MCF 10A (cell line): ENCODE measurements around the gene KCTD14. TPM values are rescaled to one million over a fixed set of nuclear protein-coding genes. Genes with fewer than 3 reads are reported as not detected.

Experiments
- BruUV-seq: library from RNA; stranded (reverse); fragments of 400-500 nt; replicated peaks from 2 replicates; lab custom pipeline; 2021; lab: Mats Ljungman, UMichigan
- CTCF ChIA-PET: fragments of 300-600 bp; sonication (Branson Sonifier 250); formaldehyde crosslinking; extraction: SDS; loops from one replicate; lab custom pipeline; 2021; ENCODE audit warnings: antibody characterized with exemption, inconsistent platforms; lab: Yijun Ruan, JAX
- POLR2A ChIA-PET: fragments of 300-600, 350-650 bp; sonication (Branson Sonifier 250); formaldehyde crosslinking; extraction: SDS; loops from one replicate; lab custom pipeline; 2020; ENCODE audit warnings: antibody characterized with exemption, inconsistent platforms; lab: Yijun Ruan, JAX
- DNase-seq: peaks from one replicate; pipeline ENCODE4 v3.0.0-alpha.2; 2018; ENCODE audit not compliant: unreplicated experiment
- H3K27ac Mint-ChIP-seq: one replicate; pipeline ENCODE4 v1.8.0; 2022; ENCODE audit warnings: mild to moderate bottlenecking, low read depth, mixed read lengths; ENCODE audit not compliant: unreplicated experiment
- H3K27me3 Mint-ChIP-seq: one replicate; pipeline ENCODE4 v1.8.0; 2022; ENCODE audit warnings: mixed read lengths; ENCODE audit not compliant: insufficient read depth, unreplicated experiment
- H3K36me3 Mint-ChIP-seq: one replicate; pipeline ENCODE4 v1.8.0; 2022; ENCODE audit warnings: mild to moderate bottlenecking, moderate library complexity, mixed read lengths; ENCODE audit not compliant: insufficient read depth, unreplicated experiment
- H3K4me1 Mint-ChIP-seq: one replicate; pipeline ENCODE4 v1.8.0; 2022; ENCODE audit warnings: mixed read lengths; ENCODE audit not compliant: insufficient read depth, unreplicated experiment
- H3K4me3 Mint-ChIP-seq: one replicate; pipeline ENCODE4 v1.8.0; 2022; ENCODE audit warnings: mild to moderate bottlenecking, moderate library complexity, mixed read lengths; ENCODE audit not compliant: unreplicated experiment
- H3K9me3 Mint-ChIP-seq: one replicate; pipeline ENCODE4 v1.8.0; 2022; ENCODE audit warnings: mixed read lengths; ENCODE audit not compliant: unreplicated experiment
- intact Hi-C: fragments of 100-400 bp; cut with micrococcal nuclease; formaldehyde crosslinking; loops from 2 replicates; pipeline ENCODE4 v1.14.1; 2022
- total RNA-seq: library from RNA; stranded (reverse); gene quantifications from 2 replicates; pipeline ENCODE4 v1.2.3, GENCODE V29; 2022
- TF ChIP-seq, protein P1 (sequence below): fragments of 200-600 bp; IDR thresholded peaks from one replicate; pipeline ENCODE4 v1.8.0; 2022; ENCODE audit warnings: antibody characterized with exemption, mild to moderate bottlenecking; ENCODE audit not compliant: unreplicated experiment

KCTD14 gene
- total RNA-seq, 1 experiment from 2014 or later: 2.2 TPM

DNA sequence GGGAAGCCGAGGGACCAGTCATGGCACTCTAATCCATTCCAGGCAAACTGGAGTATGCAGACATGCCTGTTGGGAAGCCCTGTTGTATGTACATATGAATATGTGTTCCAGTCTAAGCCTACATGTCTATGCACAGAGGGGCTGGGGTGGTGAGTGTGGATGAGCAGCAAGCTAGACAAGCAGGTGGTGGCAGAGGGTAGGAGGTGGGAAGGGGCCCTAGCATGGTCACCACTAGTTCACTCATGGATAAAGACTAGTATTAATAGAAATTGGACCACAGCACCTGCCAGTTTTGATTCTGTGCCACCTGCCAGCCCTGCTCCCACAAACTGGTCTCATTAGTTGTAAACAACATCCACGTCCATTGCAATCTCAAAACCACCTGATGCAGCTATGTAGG is 42.1 kb upstream of the KCTD14 start:
- peaks cover 30% of the 10 kb centered on the region for H3K36me3 Mint-ChIP-seq
- H3K27me3 Mint-ChIP-seq: no peaks in the 10 kb centered on the region
- BruUV-seq: no TSS peak
- ChIA-PET CTCF (interaction anchor here (0.6 to 1.2 kb wide), 3 partner anchors 11 to 352 kb away, joined by 5 read pairs; no protein-coding TSS in a partner anchor), POLR2A (interaction anchor here (0.6 to 1.1 kb wide), 2 partner anchors 15 to 24 kb away, joined by 3 read pairs; partner anchors contain the start of gene NDUFC2)
- DNase-seq: no peak
- TF ChIP-seq, protein P1, sequence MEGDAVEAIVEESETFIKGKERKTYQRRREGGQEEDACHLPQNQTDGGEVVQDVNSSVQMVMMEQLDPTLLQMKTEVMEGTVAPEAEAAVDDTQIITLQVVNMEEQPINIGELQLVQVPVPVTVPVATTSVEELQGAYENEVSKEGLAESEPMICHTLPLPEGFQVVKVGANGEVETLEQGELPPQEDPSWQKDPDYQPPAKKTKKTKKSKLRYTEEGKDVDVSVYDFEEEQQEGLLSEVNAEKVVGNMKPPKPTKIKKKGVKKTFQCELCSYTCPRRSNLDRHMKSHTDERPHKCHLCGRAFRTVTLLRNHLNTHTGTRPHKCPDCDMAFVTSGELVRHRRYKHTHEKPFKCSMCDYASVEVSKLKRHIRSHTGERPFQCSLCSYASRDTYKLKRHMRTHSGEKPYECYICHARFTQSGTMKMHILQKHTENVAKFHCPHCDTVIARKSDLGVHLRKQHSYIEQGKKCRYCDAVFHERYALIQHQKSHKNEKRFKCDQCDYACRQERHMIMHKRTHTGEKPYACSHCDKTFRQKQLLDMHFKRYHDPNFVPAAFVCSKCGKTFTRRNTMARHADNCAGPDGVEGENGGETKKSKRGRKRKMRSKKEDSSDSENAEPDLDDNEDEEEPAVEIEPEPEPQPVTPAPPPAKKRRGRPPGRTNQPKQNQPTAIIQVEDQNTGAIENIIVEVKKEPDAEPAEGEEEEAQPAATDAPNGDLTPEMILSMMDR: no peak
- no peak overlapping the region for H3K4me3 Mint-ChIP-seq
- H3K27ac Mint-ChIP-seq: no peak overlapping the region
- intact Hi-C loops: no loop called here
- H3K4me1 Mint-ChIP-seq: peaks cover 5% of the 10 kb centered on the region
- no peaks in the 10 kb centered on the region for H3K9me3 Mint-ChIP-seq

DNA sequence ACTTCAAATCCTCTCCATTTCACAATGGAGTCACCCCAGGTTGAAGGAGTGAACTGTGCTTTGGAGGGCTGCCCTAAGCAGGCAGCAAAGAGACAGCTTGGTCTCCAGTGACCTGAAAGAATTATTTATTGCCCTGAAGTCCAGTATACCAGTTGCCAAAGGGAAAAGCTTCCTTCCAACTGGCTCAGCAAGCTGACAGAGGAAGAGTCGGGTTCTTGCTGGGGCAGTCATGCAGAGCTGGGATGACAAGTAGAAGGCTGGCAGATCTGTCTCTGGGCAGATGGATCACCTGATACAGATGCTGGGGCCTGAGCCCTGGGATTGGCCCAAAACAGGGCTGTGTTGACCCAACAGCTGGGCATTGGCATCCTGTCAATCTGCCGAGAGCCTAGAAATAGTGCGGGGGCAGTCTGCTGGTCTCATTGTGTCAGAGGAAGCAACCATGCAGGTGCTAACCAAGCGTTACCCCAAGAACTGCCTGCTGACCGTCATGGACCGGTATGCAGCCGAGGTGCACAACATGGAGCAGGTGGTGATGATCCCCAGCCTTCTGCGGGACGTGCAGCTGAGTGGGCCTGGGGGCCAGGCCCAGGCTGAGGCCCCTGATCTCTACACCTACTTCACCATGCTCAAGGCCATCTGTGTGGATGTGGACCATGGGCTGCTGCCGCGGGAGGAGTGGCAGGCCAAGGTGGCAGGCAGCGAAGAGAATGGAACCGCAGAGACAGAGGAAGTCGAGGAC is 40.5 kb upstream of the KCTD14 start, which contains the start of gene THRSP:
THRSP (plus strand) TSS at position 422 of the 742 bp plus-strand sequence; CDS start at position 443, 21 bp downstream.
- no peaks in the 10 kb centered on the region for H3K9me3 Mint-ChIP-seq
- no peak within 1 kb of the TSS for H3K4me3 Mint-ChIP-seq
- no TSS peak for BruUV-seq
- POLR2A ChIA-PET: interaction anchor here (0.6 to 1.0 kb wide), 2 partner anchors 16 to 32 kb away, joined by 3 read pairs; no protein-coding TSS in a partner anchor
- TF ChIP-seq, protein P1: no peak
- no peaks in the 10 kb centered on the region for H3K27me3 Mint-ChIP-seq
- CTCF ChIA-PET: interaction anchor here (0.6 to 1.3 kb wide), 2 partner anchors 18 to 19 kb away, joined by 3 read pairs; no protein-coding TSS in a partner anchor
- H3K27ac Mint-ChIP-seq: no peak within 1 kb of the TSS
- intact Hi-C loops: no loop called here
- DNase-seq: no peak
- H3K36me3 Mint-ChIP-seq: peaks cover 22% of the 10 kb centered on the region
- peaks cover 5% of the 10 kb centered on the region for H3K4me1 Mint-ChIP-seq

DNA sequence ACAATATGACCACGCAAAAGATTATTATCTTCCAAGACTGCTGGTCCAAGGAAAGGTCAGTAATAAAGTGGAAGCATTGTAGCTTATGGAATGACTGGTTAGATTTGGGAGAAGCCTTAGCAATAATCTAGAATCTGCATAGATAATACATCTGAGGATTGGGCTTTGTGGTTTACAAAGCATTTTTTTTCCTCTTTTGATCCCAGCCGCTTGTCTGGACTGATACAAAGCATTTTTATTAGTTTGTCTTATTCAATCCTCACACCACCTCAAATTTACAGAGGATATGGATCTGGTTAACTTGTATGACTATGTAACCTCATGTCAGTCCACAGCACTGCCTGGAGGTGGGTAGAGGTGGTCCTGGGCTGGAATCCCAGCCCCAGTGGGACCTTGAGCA is 39.6 kb upstream of the KCTD14 start:
- DNase-seq: no peak
- Mint-ChIP-seq H3K36me3 (peaks cover 13% of the 10 kb centered on the region), H3K27ac (no peak overlapping the region), H3K4me3 (no peak overlapping the region), H3K9me3 (no peaks in the 10 kb centered on the region), H3K4me1 (peaks cover 5% of the 10 kb centered on the region), H3K27me3 (no peaks in the 10 kb centered on the region)
- TF ChIP-seq, protein P1: no peak
- no TSS peak for BruUV-seq
- intact Hi-C loops: no loop called here
- POLR2A ChIA-PET: interaction anchor here (0.6 to 1.3 kb wide), 3 partner anchors 11 to 33 kb away, joined by 3 to 4 read pairs (median 3); no protein-coding TSS in a partner anchor
- CTCF ChIA-PET: interaction anchor here (1.3 kb wide), 1 partner anchor 17 kb away, joined by 3 read pairs; no protein-coding TSS in a partner anchor

- H3K27me3 Mint-ChIP-seq: no peaks in the 10 kb centered on the region
- H3K36me3 Mint-ChIP-seq: peaks cover 6% of the 10 kb centered on the region
- no TSS peak for BruUV-seq
- intact Hi-C loops: no loop called here
- POLR2A ChIA-PET: interaction anchor here (0.6 to 1.3 kb wide), 2 partner anchors 10 to 15 kb away, joined by 4 read pairs; no protein-coding TSS in a partner anchor
- H3K4me3 Mint-ChIP-seq: no peak overlapping the region
- H3K4me1 Mint-ChIP-seq: peaks cover 5% of the 10 kb centered on the region
- no peak overlapping the region for H3K27ac Mint-ChIP-seq
- CTCF ChIA-PET: interaction anchor here (0.7 to 1.3 kb wide), 3 partner anchors 9 to 83 kb away, joined by 3 to 6 read pairs (median 3); no protein-coding TSS in a partner anchor
- TF ChIP-seq, protein P1: no peak
- H3K9me3 Mint-ChIP-seq: no peaks in the 10 kb centered on the region
- DNase-seq: peak; percentile 30
Observed at GRCh38 chr11:78061921-78062311, 38.8 kb upstream of the KCTD14 start.
